ENCODE results near the gene RASD2.

The RASD2 gene

GRCh38 chr22:35542157-35542938, 1.7 kb downstream of the RASD2 start:
- no peak for DNase-seq

GRCh38 chr22:35542939-35543516, 2.4 kb downstream of the RASD2 start:
- no peak for DNase-seq

- DNase-seq, result no peak
Observed at GRCh38 chr22:35543702-35544101, 3.1 kb downstream of the RASD2 start.

- no peak for DNase-seq
Observed at GRCh38 chr22:35544189-35544588, 3.6 kb downstream of the RASD2 start.

GRCh38 chr22:35544827-35545226, 4.2 kb downstream of the RASD2 start:
- DNase-seq, result no peak

- DNase-seq, result no peak
Observed at GRCh38 chr22:35546886-35547285, 6.3 kb downstream of the RASD2 start.

GRCh38 chr22:35547987-35548721, 7.5 kb downstream of the RASD2 start:
- DNase-seq, result no peak

- peak; percentile 25 for DNase-seq
Observed at GRCh38 chr22:35548722-35549112, 8.1 kb downstream of the RASD2 start.

- no peak for DNase-seq
Observed at GRCh38 chr22:35549328-35549727, 8.7 kb downstream of the RASD2 start.

GRCh38 chr22:35551549-35552177, 11.0 kb downstream of the RASD2 start:
- no peak for DNase-seq

- DNase-seq, result peak; percentile 51
Observed at GRCh38 chr22:35552196-35552842, 11.7 kb downstream of the RASD2 start.

- no peak for DNase-seq
Observed at GRCh38 chr22:35552846-35553245, 12.2 kb downstream of the RASD2 start.

- no peak for DNase-seq
Observed at GRCh38 chr22:35553341-35553740, 12.7 kb downstream of the RASD2 start.

GRCh38 chr22:35554297-35554845, 13.7 kb downstream of the RASD2 start:
- no peak for DNase-seq

- peak; percentile 76 for DNase-seq
Observed at GRCh38 chr22:35555483-35555890, 14.9 kb downstream of the RASD2 start.

- DNase-seq, result no peak
Observed at GRCh38 chr22:35555946-35556547, 15.4 kb downstream of the RASD2 start.

GRCh38 chr22:35556666-35557065, 16.0 kb downstream of the RASD2 start:
- no peak for DNase-seq

GRCh38 chr22:35558031-35558430, 17.4 kb downstream of the RASD2 start:
- no peak for DNase-seq

GRCh38 chr22:35558719-35559118, 18.1 kb downstream of the RASD2 start:
- DNase-seq, result no peak

GRCh38 chr22:35559354-35560005, 18.8 kb downstream of the RASD2 start:
- DNase-seq, result no peak

- DNase-seq, result no peak
Observed at GRCh38 chr22:35560366-35560765, 19.7 kb downstream of the RASD2 start.

All from fibroblast of skin of back (primary cell).